GM23248 (cell line): ENCODE data around the gene RSPH9. TPM values are rescaled to one million over a fixed set of nuclear protein-coding genes. Genes with fewer than 3 reads are reported as not detected.

Experiments
- DNase-seq: peaks from one replicate; pipeline ENCODE4 v3.0.0-alpha.2; 2015
- H2AFZ ChIP-seq: fragments of 200-600 bp; sonication (generic); 2 replicates; pipeline ENCODE4 v1.6.1; 2016; ENCODE audit warnings: antibody characterized with exemption
- H3F3A ChIP-seq: fragments of 200-600 bp; sonication (generic); 2 replicates; pipeline ENCODE4 v1.6.1; 2016; ENCODE audit warnings: mild to moderate bottlenecking, antibody characterized with exemption, mixed run types; ENCODE audit not compliant: insufficient read depth
- H3K27ac ChIP-seq: fragments of 200-600 bp; sonication (generic); 2 replicates; pipeline ENCODE4 v1.5.1; 2016; ENCODE audit warnings: mild to moderate bottlenecking
- H3K27me3 ChIP-seq: fragments of 200-600 bp; sonication (generic); replicated peaks from 2 replicates; pipeline ENCODE4 v1.6.1; 2016; ENCODE audit warnings: mild to moderate bottlenecking; ENCODE audit not compliant: insufficient read depth
- H3K36me3 ChIP-seq: fragments of 200-600 bp; sonication (generic); 2 replicates; pipeline ENCODE4 v1.6.1; 2016; ENCODE audit warnings: low read depth, mild to moderate bottlenecking
- H3K4me1 ChIP-seq: fragments of 200-600 bp; sonication (generic); 2 replicates; pipeline ENCODE4 v1.6.1; 2016; ENCODE audit warnings: mild to moderate bottlenecking; ENCODE audit not compliant: insufficient read depth
- H3K4me2 ChIP-seq: fragments of 200-600 bp; sonication (generic); one replicate; pipeline ENCODE4 v1.6.1; 2016; ENCODE audit warnings: mild to moderate bottlenecking; ENCODE audit not compliant: unreplicated experiment
- H3K4me3 ChIP-seq: fragments of 200-600 bp; sonication (generic); 2 replicates; pipeline ENCODE4 v1.5.1; 2016; ENCODE audit warnings: mild to moderate bottlenecking
- H3K79me2 ChIP-seq: fragments of 200-600 bp; sonication (generic); 2 replicates; pipeline ENCODE4 v1.6.1; 2016; ENCODE audit warnings: mild to moderate bottlenecking; ENCODE audit not compliant: insufficient read depth
- H3K9ac ChIP-seq: fragments of 200-600 bp; sonication (generic); 2 replicates; pipeline ENCODE4 v1.6.1; 2016; ENCODE audit warnings: mild to moderate bottlenecking
- H3K9me2 ChIP-seq: fragments of 200-600 bp; sonication (generic); 2 replicates; pipeline ENCODE4 v1.6.1; 2016; ENCODE audit warnings: mixed run types, mild to moderate bottlenecking, moderate library complexity; ENCODE audit not compliant: insufficient read depth
- H3K9me3 ChIP-seq: fragments of 200-600 bp; sonication (generic); one replicate; pipeline ENCODE4 v1.6.1; 2017; ENCODE audit warnings: low read depth
- H4K20me1 ChIP-seq: fragments of 200-600 bp; sonication (generic); 2 replicates; pipeline ENCODE4 v1.6.0; 2016; ENCODE audit not compliant: insufficient read depth
- EZH2 ChIP-seq: fragments of 200-600 bp; sonication (generic); IDR thresholded peaks from 2 replicates; pipeline ENCODE4 v1.6.1; 2018; ENCODE audit warnings: antibody characterized with exemption, mild to moderate bottlenecking; ENCODE audit not compliant: insufficient read depth, poor library complexity, severe bottlenecking
- EZH2phosphoT487 ChIP-seq: fragments of 200-600 bp; sonication (generic); IDR thresholded peaks from 2 replicates; pipeline ENCODE4 v1.6.1; 2018; ENCODE audit warnings: antibody characterized with exemption, moderate library complexity, mild to moderate bottlenecking, low read depth; ENCODE audit not compliant: insufficient read depth
- WGBS, 2 experiments: methylation state at CpG; one replicate each; pipeline ENCODE4 v1.1.6; 2015 to 2017; ENCODE audit warnings: low lambda C conversion rate in 2 of 2, low coverage in 1 of 2; ENCODE audit errors: missing lambda C conversion rate in 2 of 2; 5-methylcytosine and 5-hydroxymethylcytosine counted together
- in situ Hi-C: fragments of 300-500 bp; cut with MboI; formaldehyde crosslinking; loops from 2 replicates; pipeline ENCODE4 v1.15.0; 2020
- polyA plus RNA-seq: library from polyadenylated mRNA; unstranded; fragments of >200 nt; fragmentation: Nextera tagmentation; extraction: Ambion mirVana; gene quantifications from 2 replicates; pipeline ENCODE4 v1.2.1, GENCODE V29; 2016
- total RNA-seq: library from RNA; depleted of rRNA; stranded (reverse); fragments of >200 nt; shearing (Covaris generic); gene quantifications from 2 replicates; pipeline ENCODE4 v1.2.3, GENCODE V29; 2014; rRNA removed

RSPH9 gene, protein sequence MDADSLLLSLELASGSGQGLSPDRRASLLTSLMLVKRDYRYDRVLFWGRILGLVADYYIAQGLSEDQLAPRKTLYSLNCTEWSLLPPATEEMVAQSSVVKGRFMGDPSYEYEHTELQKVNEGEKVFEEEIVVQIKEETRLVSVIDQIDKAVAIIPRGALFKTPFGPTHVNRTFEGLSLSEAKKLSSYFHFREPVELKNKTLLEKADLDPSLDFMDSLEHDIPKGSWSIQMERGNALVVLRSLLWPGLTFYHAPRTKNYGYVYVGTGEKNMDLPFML
- total RNA-seq, result 0.11 TPM in 1 of 2 replicates, not detected in the other
- polyA plus RNA-seq, result 1.2 and 1.3 TPM in 2 replicates

DNA sequence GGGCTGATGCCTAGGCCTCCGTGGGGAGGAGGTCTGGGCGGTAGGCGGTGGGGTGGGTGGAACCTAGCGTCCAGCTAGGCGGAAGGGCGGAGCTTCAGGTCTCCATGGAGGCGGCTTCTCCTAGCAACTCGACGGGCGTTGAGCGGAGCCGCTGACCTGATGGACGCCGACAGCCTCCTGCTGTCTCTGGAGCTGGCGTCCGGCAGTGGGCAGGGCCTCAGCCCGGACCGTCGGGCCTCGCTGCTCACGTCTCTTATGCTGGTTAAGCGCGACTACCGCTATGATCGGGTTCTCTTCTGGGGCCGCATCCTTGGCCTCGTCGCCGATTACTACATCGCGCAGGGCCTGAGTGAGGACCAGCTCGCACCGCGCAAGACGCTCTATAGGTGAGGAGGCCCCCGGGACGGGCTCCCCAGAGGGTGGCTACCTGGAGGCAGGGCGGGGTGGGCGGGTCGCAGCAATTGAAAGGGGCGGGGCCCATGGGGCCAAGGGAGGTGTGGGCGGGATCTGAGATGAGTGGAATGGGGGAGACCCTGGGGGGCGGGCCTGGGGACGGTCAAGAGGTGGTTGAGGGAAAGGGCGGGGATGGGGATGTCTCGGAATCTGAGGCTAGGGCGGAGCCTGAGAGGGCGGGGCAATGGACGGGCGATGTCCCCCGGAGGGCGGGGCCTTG, at the start of gene RSPH9:
Gene RSPH9 (plus strand): TSS at position 97 of the 673 bp plus-strand sequence. CDS start 63 bp downstream, at position 160.
- no peaks in the 10 kb centered on the region for H3K27me3 ChIP-seq
- in situ Hi-C loops, result no loop called here
- peak within 1 kb of the TSS; percentile 92 for H3K4me2 ChIP-seq
- 3 to 5% methylated on average over 27 to 51 of the region's 52 CpGs for WGBS, 2 experiments
- peaks cover 7% of the 10 kb centered on the region; the same call in 1 of the 2 replicates for H3K36me3 ChIP-seq
- H3K4me1 ChIP-seq, result peaks cover 4% of the 10 kb centered on the region; the same call in 1 of the 2 replicates
- peak within 1 kb of the TSS; percentile 66 for H3K4me3 ChIP-seq
- H3K9ac ChIP-seq, result peak within 1 kb of the TSS; percentile 54; the same call in 1 of the 2 replicates
- peak within 1 kb of the TSS; percentile 98 for H2AFZ ChIP-seq
- peaks cover 22% of the 10 kb centered on the region for H3K79me2 ChIP-seq
- H3K9me3 ChIP-seq, result no peaks in the 10 kb centered on the region
- TF ChIP-seq EZH2, result no peak
- no peak for TF ChIP-seq EZH2phosphoT487
- peaks cover 17% of the 10 kb centered on the region for H3F3A ChIP-seq
- no peaks in the 10 kb centered on the region for H4K20me1 ChIP-seq
- no peak within 1 kb of the TSS for H3K27ac ChIP-seq
- peak; percentile 77 for DNase-seq
- no peaks in the 10 kb centered on the region for H3K9me2 ChIP-seq

DNA sequence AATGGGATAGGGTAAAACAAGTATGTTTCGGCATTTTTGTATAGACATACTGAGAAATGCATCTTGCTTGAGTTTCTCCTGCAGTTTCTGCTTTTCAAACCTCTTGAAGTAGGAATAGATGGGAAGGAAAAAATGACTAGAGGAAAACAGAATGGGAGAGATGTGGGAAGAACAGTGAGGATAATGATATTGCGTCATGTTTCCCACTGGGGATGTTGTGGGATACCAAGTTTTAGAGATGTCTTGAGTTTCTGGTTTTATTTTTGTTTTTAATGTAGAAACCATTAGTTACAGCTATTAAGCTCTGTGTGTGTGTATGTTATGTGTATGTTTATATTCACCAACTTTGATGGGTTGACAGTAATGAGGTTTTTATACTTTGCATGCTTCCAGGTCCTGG, 44.2 kb upstream of the RSPH9 start:
- Histone ChIP-seq H3K9me3 (no peaks in the 10 kb centered on the region), H3K4me1 (peaks cover 11% of the 10 kb centered on the region), H4K20me1 (no peaks in the 10 kb centered on the region), H3K4me2 (no peak overlapping the region), H3K79me2 (peaks cover 15% of the 10 kb centered on the region; the same call in 1 of the 2 replicates), H3K27ac (no peak overlapping the region), H3K9ac (no peak overlapping the region), H3K27me3 (no peaks in the 10 kb centered on the region), H3F3A (peaks cover 23% of the 10 kb centered on the region), H3K9me2 (no peaks in the 10 kb centered on the region), H2AFZ (no peak overlapping the region), H3K36me3 (peaks cover 42% of the 10 kb centered on the region), H3K4me3 (no peak overlapping the region)
- no peak for DNase-seq
- in situ Hi-C loops, result no loop called here
- TF ChIP-seq EZH2 (no peak), EZH2phosphoT487 (no peak)
- 95 to 96% methylated on average over 2 of the region's 2 CpGs for WGBS, 2 experiments

DNA sequence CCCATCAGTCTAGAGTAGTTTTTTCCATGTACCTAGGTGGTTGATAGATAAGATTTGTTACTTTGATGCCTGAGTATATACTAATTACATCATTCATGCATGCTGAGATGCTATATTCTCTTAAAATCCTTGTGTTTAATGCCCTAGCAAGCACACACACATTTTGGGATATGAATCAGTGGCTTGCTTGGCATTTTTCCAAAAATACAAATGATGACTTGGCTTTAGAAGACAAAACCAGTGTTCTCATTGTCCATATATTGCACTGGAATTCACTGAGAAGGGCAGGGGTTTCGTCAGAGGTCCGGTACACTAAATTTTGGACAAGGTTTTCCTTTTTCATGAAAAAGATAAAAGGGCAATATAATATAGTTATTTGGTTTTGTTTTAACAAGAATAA, 40.7 kb upstream of the RSPH9 start:
- Histone ChIP-seq H3K27me3 (no peaks in the 10 kb centered on the region), H4K20me1 (no peaks in the 10 kb centered on the region), H3K9ac (no peak overlapping the region), H3K9me3 (no peaks in the 10 kb centered on the region), H3K36me3 (peaks cover 40% of the 10 kb centered on the region), H3F3A (peaks cover 50% of the 10 kb centered on the region), H3K4me3 (no peak overlapping the region), H3K9me2 (no peaks in the 10 kb centered on the region), H3K4me1 (peaks cover 11% of the 10 kb centered on the region), H3K79me2 (peaks cover 3% of the 10 kb centered on the region; the same call in 1 of the 2 replicates), H3K4me2 (no peak overlapping the region), H2AFZ (no peak overlapping the region), H3K27ac (peak overlapping the region; percentile 48)
- DNase-seq, result peak; percentile 87
- in situ Hi-C loops, result no loop called here
- WGBS, 2 experiments, result 84 to 85% methylated on average over 2 of the region's 2 CpGs
- no peak for TF ChIP-seq EZH2
- no peak for TF ChIP-seq EZH2phosphoT487

DNA sequence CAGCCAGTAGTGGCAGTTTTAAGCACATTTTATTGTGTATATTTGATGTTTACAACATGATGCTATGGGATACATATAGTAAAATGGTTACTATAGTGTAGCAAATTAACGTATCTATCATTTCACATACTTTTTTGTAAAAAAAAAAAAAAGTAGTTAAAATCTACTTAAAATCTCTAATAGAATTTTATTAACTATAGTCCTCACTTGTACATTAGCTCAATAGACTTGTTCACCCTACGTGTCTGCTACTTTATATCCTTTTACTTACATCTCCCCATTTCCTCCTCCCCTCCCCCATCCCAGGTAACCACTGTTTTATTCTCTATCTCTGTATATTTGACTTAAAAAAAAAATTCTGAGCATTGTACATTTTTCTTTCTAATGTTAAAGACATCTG, 38.8 kb upstream of the RSPH9 start:
- no peak for DNase-seq
- peaks cover 11% of the 10 kb centered on the region for H3K4me1 ChIP-seq
- no peak overlapping the region for H2AFZ ChIP-seq
- H3F3A ChIP-seq, result peaks cover 64% of the 10 kb centered on the region
- no peaks in the 10 kb centered on the region for H3K9me2 ChIP-seq
- peaks cover 43% of the 10 kb centered on the region for H3K36me3 ChIP-seq
- H3K79me2 ChIP-seq, result peaks cover 3% of the 10 kb centered on the region; the same call in 1 of the 2 replicates
- H3K9ac ChIP-seq, result no peak overlapping the region
- H3K27me3 ChIP-seq, result no peaks in the 10 kb centered on the region
- H3K4me3 ChIP-seq, result no peak overlapping the region
- in situ Hi-C loops, result no loop called here
- no peak overlapping the region for H3K4me2 ChIP-seq
- H3K27ac ChIP-seq, result no peak overlapping the region
- 97 to 100% methylated on average over 2 of the region's 2 CpGs for WGBS, 2 experiments
- TF ChIP-seq EZH2phosphoT487, result no peak
- TF ChIP-seq EZH2, result no peak
- H4K20me1 ChIP-seq, result no peaks in the 10 kb centered on the region
- H3K9me3 ChIP-seq, result no peaks in the 10 kb centered on the region
